HG02938 (cell line): ENCODE measurements around the gene CCDC192.
"Not testable (repeated sequence)": the region's sequence is repeated elsewhere in the genome, so short reads cannot be mapped to it uniquely, and the experiment has no call there.

Source experiments
- ATAC-seq: cut with Tn5 transposase; IDR thresholded peaks from one replicate; pipeline ENCODE4 v1.9.1; 2021; ENCODE audit warnings: mild to moderate bottlenecking, moderate library complexity; ENCODE audit not compliant: unreplicated experiment

The CCDC192 gene

GRCh38 chr5:127758766-127759283 is 55.6 kb downstream of the CCDC192 start:
- ATAC-seq, result no peak

- no peak for ATAC-seq
These were observed 58.7 kb downstream of the CCDC192 start for GRCh38 chr5:127761869-127762268.

DNA sequence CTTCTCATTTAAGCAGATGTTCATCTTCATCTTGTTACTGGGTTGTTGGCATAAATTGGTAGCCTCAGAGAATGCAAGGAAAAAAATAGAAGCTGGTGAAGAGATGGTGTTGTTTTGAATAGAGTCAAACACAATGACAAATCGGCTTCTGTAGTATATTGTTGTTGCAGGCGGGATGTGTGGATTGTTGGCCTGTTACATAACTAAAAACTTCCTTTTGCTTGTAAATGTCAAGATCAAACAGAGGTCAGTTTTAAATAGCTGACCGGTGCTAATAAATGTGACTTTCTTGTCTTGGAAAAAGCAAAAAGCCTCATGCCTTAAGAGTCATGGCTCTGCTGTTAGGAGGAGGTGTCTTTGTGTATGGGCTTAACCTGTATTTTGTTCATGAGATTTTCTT is 59.2 kb downstream of the CCDC192 start:
- ATAC-seq, result no peak

GRCh38 chr5:127766676-127767335 is 63.6 kb downstream of the CCDC192 start:
- no peak for ATAC-seq

- ATAC-seq, result no peak
These were observed 66.2 kb downstream of the CCDC192 start for GRCh38 chr5:127769386-127769785.

GRCh38 chr5:127770272-127770671 is 67.1 kb downstream of the CCDC192 start:
- ATAC-seq, result no peak

DNA sequence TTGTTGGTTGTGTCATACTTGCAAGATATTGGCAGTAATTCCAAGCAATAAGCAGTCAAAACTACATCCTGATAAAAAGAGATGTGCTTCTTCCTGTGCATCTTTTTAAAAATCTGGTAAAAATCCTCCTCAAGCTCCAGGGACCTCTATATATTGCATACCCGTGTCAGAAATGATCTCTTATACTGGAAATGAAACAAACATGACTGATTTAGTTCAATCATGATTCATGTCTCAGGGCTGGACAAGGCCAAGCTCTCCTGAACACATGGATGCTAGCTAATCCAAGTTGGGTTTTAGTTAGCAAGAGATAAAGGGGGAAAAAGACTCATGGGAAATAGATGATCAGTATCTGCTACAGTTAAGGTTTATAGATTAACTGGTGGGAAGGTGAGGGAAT is 69.3 kb downstream of the CCDC192 start:
- no peak for ATAC-seq

DNA sequence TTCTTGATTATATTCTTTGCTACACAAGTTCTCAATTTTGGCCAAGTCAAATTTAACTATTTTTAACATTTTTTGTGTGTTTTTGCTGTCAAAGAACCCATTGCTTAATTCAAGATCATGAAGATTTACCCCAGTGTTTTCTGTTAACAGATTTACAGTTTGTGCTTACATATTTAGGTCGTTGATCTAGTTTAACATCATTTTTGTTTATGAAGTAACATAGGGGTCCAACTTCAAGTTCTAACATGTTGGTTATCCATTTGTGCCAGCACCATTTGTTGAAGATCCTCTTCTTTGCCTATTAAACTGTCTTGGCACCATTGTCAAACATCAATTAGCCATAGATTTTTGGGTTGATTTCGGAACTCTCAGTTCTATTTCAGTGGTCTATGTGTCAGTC is 71.0 kb downstream of the CCDC192 start:
- ATAC-seq, result no peak

DNA sequence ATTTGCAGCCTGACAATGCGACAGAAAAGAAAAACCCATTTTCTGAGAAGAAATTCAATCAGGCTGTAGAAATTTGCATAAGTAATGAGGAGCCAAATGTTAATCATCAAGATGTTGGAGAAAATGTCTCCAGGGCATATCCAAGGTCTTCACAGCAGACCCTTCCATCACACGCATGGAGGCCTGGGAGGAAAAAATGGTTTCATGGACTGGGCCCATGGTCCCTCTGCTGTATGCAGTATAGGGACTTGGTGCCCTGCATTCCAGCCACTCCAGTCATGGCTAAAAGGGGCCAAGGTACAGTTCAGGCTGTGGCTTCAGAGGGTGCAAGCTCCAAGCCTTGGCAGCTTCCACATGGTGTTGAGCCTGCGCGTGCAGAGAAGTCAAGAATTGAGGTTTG is 73.3 kb downstream of the CCDC192 start:
- ATAC-seq, result no peak

DNA sequence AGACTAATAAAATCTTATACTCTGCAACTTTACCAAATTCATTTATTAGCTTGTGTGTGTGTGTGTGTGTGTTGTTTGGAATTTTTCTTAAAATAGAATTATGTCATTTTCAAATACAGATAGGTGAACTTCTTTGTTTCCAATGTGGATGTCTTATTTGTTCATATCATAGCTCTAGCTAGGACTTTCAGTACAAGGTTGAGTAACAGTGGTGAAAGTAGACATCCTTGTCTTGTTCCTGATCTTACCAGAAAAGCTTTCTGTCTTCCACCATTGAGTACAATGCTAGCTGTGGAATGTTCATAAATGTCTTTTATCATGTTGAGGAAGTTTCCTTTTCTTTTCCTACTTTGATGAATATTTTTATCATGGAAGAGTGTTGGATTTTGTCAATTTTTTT is 74.8 kb downstream of the CCDC192 start:
- ATAC-seq, result no peak

DNA sequence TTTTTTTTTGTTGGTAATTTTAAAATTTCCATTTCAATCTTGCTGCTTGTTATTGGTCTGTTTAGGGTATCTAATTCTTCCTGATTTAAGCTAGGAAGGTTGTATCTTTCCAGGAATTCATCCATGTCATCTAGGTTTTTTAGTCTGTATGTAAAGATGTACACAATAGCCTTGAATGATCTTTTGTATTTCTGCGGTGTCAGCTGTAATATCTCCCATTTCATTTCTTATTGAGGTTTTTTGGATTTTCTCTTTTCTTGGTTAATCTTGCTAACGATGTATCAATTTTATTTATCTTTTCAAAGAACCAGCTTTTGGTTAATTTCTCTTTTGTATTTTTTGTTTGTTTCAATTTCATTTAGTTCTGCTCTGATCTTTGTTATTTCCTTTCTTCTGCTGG is 79.3 kb downstream of the CCDC192 start:
- ATAC-seq, result not testable (repeated sequence)

GRCh38 chr5:127785098-127785927 is 82.1 kb downstream of the CCDC192 start:
- peak; percentile 93 for ATAC-seq

GRCh38 chr5:127791439-127791838 is 88.2 kb downstream of the CCDC192 start:
- ATAC-seq, result no peak

GRCh38 chr5:127791908-127792307 is 88.7 kb downstream of the CCDC192 start:
- not testable (repeated sequence) for ATAC-seq

- no peak for ATAC-seq
These were observed 89.9 kb downstream of the CCDC192 start for GRCh38 chr5:127793052-127793451.

DNA sequence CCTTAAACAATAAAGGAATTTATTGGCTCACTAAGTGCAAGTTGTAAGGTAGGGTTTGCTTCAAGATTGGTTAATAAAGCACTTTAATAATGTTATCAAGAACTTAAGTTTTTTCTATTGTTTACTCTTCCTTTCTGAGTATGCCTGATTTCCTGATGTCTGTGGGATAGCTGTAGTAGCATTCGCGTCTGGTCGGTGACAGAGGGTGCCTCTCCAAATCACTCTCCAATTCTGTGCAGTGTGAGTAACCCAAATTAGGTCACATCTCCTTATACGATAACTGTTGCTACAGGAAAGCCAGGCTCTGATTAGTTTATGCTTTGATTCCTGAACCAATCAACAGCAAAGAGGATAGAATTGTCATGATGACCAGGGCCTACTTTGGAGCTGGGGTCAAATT is 90.7 kb downstream of the CCDC192 start:
- ATAC-seq, result no peak

GRCh38 chr5:127796211-127796610 is 93.0 kb downstream of the CCDC192 start:
- no peak for ATAC-seq

DNA sequence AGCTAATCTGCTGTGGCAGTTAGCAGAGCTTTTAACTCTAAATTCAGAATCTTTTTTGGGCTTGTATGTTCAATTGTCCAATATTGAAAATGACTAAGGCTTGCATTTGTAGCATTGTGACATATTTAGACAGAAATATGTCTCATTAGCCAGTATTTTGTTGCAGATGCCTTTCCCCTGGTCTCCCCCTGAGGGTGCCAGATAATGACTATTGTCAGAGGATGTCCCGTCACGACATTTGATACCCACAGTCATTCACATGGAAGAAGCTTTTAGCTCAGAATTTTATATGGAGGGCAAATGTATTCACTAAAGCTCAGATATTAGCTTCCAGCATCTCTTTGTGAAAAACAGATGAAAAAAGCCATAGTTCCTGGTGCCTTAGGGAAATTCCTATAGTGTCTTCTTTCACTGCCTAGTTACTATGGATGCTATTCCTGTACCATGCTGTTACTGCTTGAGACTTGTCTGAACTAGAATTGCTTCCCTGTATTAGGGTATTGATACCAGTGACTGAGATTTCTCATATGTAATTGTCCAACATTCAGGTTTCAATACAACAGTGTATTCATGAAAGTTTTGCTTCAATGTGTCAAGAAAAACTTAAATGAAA is 96.2 kb downstream of the CCDC192 start:
- no peak for ATAC-seq

DNA sequence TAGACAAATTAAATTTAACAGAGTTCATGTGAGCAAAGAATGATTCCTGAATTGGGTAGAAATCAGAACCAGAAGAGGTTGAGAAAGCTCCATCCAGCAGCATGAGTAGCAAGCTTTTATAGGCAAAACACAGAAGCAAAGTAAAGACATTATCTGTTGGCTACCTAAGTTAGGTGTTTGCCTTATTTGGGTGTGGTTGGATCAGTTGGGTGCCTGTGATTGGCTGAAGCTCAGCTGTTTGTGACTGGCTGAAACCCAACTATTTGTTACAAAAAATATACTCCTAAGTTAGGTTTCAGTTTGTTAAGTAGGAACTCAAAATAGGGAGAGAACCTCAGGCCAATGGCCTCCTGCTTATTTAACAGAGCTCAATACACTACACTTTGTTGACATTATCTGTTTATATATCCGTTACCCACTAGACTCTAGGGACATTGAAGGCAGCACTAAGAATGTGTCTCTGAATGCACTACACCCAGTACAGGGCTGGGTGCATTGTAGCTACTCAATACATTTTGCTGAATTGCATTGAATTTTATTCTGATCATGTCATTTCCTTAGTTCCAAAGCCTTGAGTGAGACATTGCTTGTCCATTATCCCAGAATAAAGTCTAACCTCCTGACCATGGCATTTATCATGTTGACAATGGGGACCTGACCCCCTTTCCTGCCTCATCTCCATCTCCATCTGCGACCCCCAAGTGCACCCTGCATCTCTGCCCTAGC is 98.7 kb downstream of the CCDC192 start:
- no peak for ATAC-seq

GRCh38 chr5:127802477-127802865 is 99.3 kb downstream of the CCDC192 start:
- no peak for ATAC-seq

GRCh38 chr5:127804886-127805426 is 101.8 kb downstream of the CCDC192 start:
- ATAC-seq, result no peak
